Measurements from ENCODE around the gene CCDC197. TPM values are rescaled to one million over a fixed set of nuclear protein-coding genes. Genes with fewer than 3 reads are reported as not detected.

Gene CCDC197
- total RNA-seq, 1 experiment from 2014 or later = not detected

DNA sequence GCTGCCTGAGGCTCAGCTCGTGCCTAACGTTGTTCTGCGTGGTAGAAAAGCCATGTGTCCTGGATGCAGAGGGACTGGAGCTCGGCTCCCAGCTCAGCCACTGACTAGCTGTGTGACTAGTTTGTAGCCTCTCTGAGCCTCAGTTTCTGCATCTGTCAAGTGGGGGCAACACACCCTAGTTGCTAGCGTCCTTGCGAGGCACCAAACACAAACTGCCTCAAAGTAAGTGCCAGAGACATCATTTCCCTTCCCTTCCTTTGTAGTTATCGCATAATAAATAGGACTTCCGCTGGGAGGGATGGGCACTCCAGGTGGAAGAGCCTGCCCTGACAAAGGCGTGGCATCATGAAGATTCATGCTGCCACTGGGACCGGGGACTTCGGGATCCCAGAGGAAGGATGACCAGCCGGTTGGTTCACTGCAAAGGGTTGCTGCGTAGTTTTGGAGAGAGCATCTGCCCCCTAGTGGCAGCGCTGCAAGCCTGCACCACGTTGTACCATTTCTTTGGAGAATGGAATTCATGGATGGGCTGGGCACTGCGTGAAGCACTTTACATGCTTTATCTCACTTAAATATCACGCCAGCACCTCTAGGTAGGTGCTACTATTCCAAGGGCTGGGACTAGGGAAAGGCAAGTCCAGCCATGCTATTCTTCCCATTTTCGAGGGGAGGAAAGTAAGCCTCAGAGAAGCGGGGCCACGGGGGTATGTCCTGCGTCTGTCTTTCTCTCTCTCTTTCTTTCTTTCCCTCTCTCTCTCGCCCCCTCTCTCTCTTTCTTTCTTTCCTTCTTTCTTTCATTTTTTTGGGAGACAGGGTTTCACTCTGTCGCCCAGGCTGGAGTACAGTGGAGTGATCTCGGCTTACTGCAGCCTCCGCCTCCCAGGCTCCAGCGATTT lies 4.6 kb downstream of the CCDC197 start:
- H3K4me2 ChIP-seq (ENCODE audit: insufficient read depth, insufficient read length, low read length) = no peak overlapping the region
- no peaks in the 10 kb centered on the region for H3K36me3 Mint-ChIP-seq (ENCODE audit: insufficient read depth in 1 of 3, low read depth in 3 of 3)

More for the DNA sequence above, 4.6 kb downstream of the CCDC197 start:
- Histone ChIP-seq H3K4ac (ENCODE audit: low read depth, low read length) (no peak overlapping the region), H3K79me2 (ENCODE audit: insufficient read depth, low read length) (no peaks in the 10 kb centered on the region), H2AK5ac (ENCODE audit: insufficient read length, low read length) (no peak overlapping the region), H2BK20ac (ENCODE audit: low read depth, low read length, poor library complexity, severe bottlenecking) (no peak overlapping the region), H3K27me3 (ENCODE audit: insufficient read depth, low read length) (no peaks in the 10 kb centered on the region), H3K14ac (ENCODE audit: insufficient read depth, low read length) (no peak overlapping the region), H3K23me2 (ENCODE audit: insufficient read length, low read depth, low read length, poor library complexity, severe bottlenecking) (no peaks in the 10 kb centered on the region), H3K79me1 (ENCODE audit: insufficient read depth, low read depth, low read length, poor library complexity, severe bottlenecking) (no peaks in the 10 kb centered on the region), H4K5ac (ENCODE audit: insufficient read length, low read depth, low read length) (no peak overlapping the region), H4K8ac (replicated peaks; ENCODE audit: insufficient read length, low read depth, low read length) (no peak overlapping the region), H3K27ac (ENCODE audit: insufficient read length, low read depth, low read length) (no peak overlapping the region), H4K91ac (ENCODE audit: insufficient read length, low read depth, low read length) (no peak overlapping the region), H3K23ac (ENCODE audit: insufficient read length, low read depth, low read length) (no peak overlapping the region), H3K9ac (ENCODE audit: extremely low read depth, insufficient read length, low read length) (no peak overlapping the region), H3K9me3 (ENCODE audit: control insufficient read depth, low read depth, low read length) (no peaks in the 10 kb centered on the region), H3T11ph (ENCODE audit: low read length) (no peak overlapping the region), H2BK120ac (ENCODE audit: low read depth, low read length, poor library complexity, severe bottlenecking) (no peak overlapping the region), H2BK12ac (ENCODE audit: insufficient read length, low read depth, low read length) (no peak overlapping the region), H2AFZ (ENCODE audit: low read length) (no peak overlapping the region), H3K56ac (ENCODE audit: insufficient read length, low read depth, low read length) (no peak overlapping the region), H4K20me1 (ENCODE audit: control insufficient read depth, insufficient read depth, insufficient read length) (no peaks in the 10 kb centered on the region), H2BK15ac (ENCODE audit: low read depth, low read length) (no peak overlapping the region), H3K18ac (ENCODE audit: insufficient read length, low read depth, low read length) (no peak overlapping the region), H3K4me1 (ENCODE audit: insufficient read depth, low read length) (no peaks in the 10 kb centered on the region), H2BK5ac (ENCODE audit: insufficient read length, low read length) (no peak overlapping the region)
- Mint-ChIP-seq H3K27ac (no peak overlapping the region), H3K9me3 (no peaks in the 10 kb centered on the region), H3K27me3 (ENCODE audit: low read depth) (peaks cover 5% of the 10 kb centered on the region), H3K4me1 (peaks cover 4 to 19% of the 10 kb centered on the region in 2 experiments), H3K4me3 (no peak overlapping the region)
- DNase-seq = peak; percentile 80
- WGBS (ENCODE audit: extremely low coverage, insufficient read length, low lambda C conversion rate) = no CpG with 5 or more reads among the region's 26 CpGs
- TF ChIP-seq, protein P1, sequence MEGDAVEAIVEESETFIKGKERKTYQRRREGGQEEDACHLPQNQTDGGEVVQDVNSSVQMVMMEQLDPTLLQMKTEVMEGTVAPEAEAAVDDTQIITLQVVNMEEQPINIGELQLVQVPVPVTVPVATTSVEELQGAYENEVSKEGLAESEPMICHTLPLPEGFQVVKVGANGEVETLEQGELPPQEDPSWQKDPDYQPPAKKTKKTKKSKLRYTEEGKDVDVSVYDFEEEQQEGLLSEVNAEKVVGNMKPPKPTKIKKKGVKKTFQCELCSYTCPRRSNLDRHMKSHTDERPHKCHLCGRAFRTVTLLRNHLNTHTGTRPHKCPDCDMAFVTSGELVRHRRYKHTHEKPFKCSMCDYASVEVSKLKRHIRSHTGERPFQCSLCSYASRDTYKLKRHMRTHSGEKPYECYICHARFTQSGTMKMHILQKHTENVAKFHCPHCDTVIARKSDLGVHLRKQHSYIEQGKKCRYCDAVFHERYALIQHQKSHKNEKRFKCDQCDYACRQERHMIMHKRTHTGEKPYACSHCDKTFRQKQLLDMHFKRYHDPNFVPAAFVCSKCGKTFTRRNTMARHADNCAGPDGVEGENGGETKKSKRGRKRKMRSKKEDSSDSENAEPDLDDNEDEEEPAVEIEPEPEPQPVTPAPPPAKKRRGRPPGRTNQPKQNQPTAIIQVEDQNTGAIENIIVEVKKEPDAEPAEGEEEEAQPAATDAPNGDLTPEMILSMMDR (conservative IDR thresholded peaks at IDR 0.05) = peak; percentile 98

All from H9 (cell line).